Suprapubic skin (tissue), 4 donors: ENCODE data around the gene HS6ST1. TPM values are rescaled to one million over a fixed set of nuclear protein-coding genes. Genes with fewer than 3 reads are reported as not detected.
A peak's percentile ranks its signal among the peaks of the same experiment; 100 is the strongest.
"Not testable (repeated sequence)": the region's sequence is repeated elsewhere in the genome, so short reads cannot be mapped to it uniquely, and the experiment has no call there.

ENCODE experiments used
- DNase-seq, 2 donors: peaks; one replicate each; pipeline ENCODE4 v3.0.0-alpha.2; 2019; ENCODE audit warnings: low spot score in 2 of 2
- H3K27ac ChIP-seq: fragments of 200-600 bp; sonication (generic); one replicate; pipeline ENCODE4 v1.5.1; 2019
- H3K27me3 ChIP-seq: fragments of 200-600 bp; sonication (generic); one replicate; pipeline ENCODE4 v1.5.1; 2019
- H3K36me3 ChIP-seq: fragments of 200-600 bp; sonication (generic); one replicate; pipeline ENCODE4 v1.5.1; 2019
- H3K4me1 ChIP-seq: fragments of 200-600 bp; sonication (generic); one replicate; pipeline ENCODE4 v1.5.1; 2019
- H3K4me3 ChIP-seq: fragments of 200-600 bp; sonication (generic); one replicate; pipeline ENCODE4 v1.5.1; 2019; ENCODE audit warnings: mild to moderate bottlenecking
- H3K9me3 ChIP-seq: fragments of 200-600 bp; sonication (generic); one replicate; pipeline ENCODE4 v1.5.1; 2019
- CTCF ChIP-seq, 2 donors: fragments of 200-600 bp in 1 of 2; fragments of 450-650 bp in 1 of 2; sonication (generic) in 1 of 2; IDR thresholded peaks; one replicate each; pipeline ENCODE4 v1.5.1; 2016 to 2019; ENCODE audit warnings: antibody characterized with exemption in 2 of 2, mild to moderate bottlenecking in 1 of 2, moderate library complexity in 1 of 2
- EP300 ChIP-seq: sonication (generic); formaldehyde crosslinking; IDR thresholded peaks from one replicate; pipeline ENCODE4 v1.6.1; 2017; ENCODE audit warnings: antibody characterized with exemption
- POLR2A ChIP-seq, 2 donors: fragments of 450-650 bp; IDR thresholded peaks; one replicate each; pipeline ENCODE4 v1.6.1; 2017; ENCODE audit warnings: antibody characterized with exemption in 2 of 2, mild to moderate bottlenecking in 2 of 2, moderate library complexity in 2 of 2
- POLR2AphosphoS5 ChIP-seq, 3 donors: sonication (generic); formaldehyde crosslinking; IDR thresholded peaks; one replicate each; pipeline ENCODE4 v1.6.1; 2017; ENCODE audit warnings: antibody characterized with exemption in 3 of 3
- WGBS: methylation state at CpG from one replicate; pipeline ENCODE4 v1.1.5; 2018; 5-methylcytosine and 5-hydroxymethylcytosine counted together
- total RNA-seq, 4 donors: library from RNA; depleted of rRNA; stranded (reverse); fragments of >200 nt; gene quantifications; one replicate each; pipeline ENCODE4 v1.1.0, GENCODE V29; 2016

HS6ST1 gene
- total RNA-seq, 4 donors from 2014 or later = 55.7 to 75.0 (median 67.3) TPM

- Histone ChIP-seq H3K27ac (no peak overlapping the region), H3K9me3 (no peaks in the 10 kb centered on the region), H3K27me3 (no peaks in the 10 kb centered on the region), H3K4me1 (peaks cover 12% of the 10 kb centered on the region), H3K36me3 (no peaks in the 10 kb centered on the region), H3K4me3 (no peak overlapping the region)
- 91% methylated on average over 5 of the region's 5 CpGs for WGBS
- peak in 1 of 2 donors; percentile 24 for DNase-seq
- TF ChIP-seq POLR2AphosphoS5 (IDR thresholded peaks at IDR 0.05) = no peak
- no peak for TF ChIP-seq POLR2A (IDR thresholded peaks at IDR 0.05)
- TF ChIP-seq CTCF (IDR thresholded peaks at IDR 0.05) = no peak
Observed at GRCh38 chr2:128259585-128259984, 59.1 kb downstream of the HS6ST1 start.

GRCh38 chr2:128258218-128258617 is 60.5 kb downstream of the HS6ST1 start:
- TF ChIP-seq CTCF (IDR thresholded peaks at IDR 0.05) = no peak
- no peak for TF ChIP-seq EP300
- TF ChIP-seq POLR2A (IDR thresholded peaks at IDR 0.05) = no peak
- H3K27ac ChIP-seq = no peak overlapping the region
- H3K4me3 ChIP-seq = no peak overlapping the region
- H3K4me1 ChIP-seq = peaks cover 12% of the 10 kb centered on the region
- WGBS = 74% methylated on average over 6 of the region's 6 CpGs
- no peaks in the 10 kb centered on the region for H3K27me3 ChIP-seq
- H3K36me3 ChIP-seq = no peaks in the 10 kb centered on the region
- peak in 1 of 2 donors; percentile 72 for DNase-seq
- no peaks in the 10 kb centered on the region for H3K9me3 ChIP-seq

- H3K27me3 ChIP-seq = no peaks in the 10 kb centered on the region
- H3K4me3 ChIP-seq = no peak overlapping the region
- TF ChIP-seq POLR2AphosphoS5 (IDR thresholded peaks at IDR 0.05) (no peak), EP300 (no peak), POLR2A (IDR thresholded peaks at IDR 0.05) (no peak), CTCF (IDR thresholded peaks at IDR 0.05) (no peak)
- no peaks in the 10 kb centered on the region for H3K36me3 ChIP-seq
- H3K27ac ChIP-seq = no peak overlapping the region
- DNase-seq = peak in 1 of 2 donors; percentile 62
- 88% methylated on average over 6 of the region's 6 CpGs for WGBS
- H3K4me1 ChIP-seq = no peaks in the 10 kb centered on the region
- H3K9me3 ChIP-seq = no peaks in the 10 kb centered on the region
Observed at GRCh38 chr2:128252501-128252900, 66.2 kb downstream of the HS6ST1 start.

GRCh38 chr2:128252086-128252485 is 66.6 kb downstream of the HS6ST1 start:
- H3K27ac ChIP-seq, H3K4me1 ChIP-seq, H3K27me3 ChIP-seq, H3K36me3 ChIP-seq, H3K9me3 ChIP-seq, H3K4me3 ChIP-seq: not testable (repeated sequence)
- DNase-seq = peak in 1 of 2 donors; percentile 28
- WGBS = 92% methylated on average over 6 of the region's 6 CpGs

- peak in 1 of 2 donors; percentile 38 for DNase-seq
- no peaks in the 10 kb centered on the region for H3K27me3 ChIP-seq
- no peaks in the 10 kb centered on the region for H3K4me1 ChIP-seq
- H3K4me3 ChIP-seq = no peak overlapping the region
- H3K9me3 ChIP-seq = no peaks in the 10 kb centered on the region
- WGBS = 87% methylated on average over 7 of the region's 8 CpGs
- H3K27ac ChIP-seq = no peak overlapping the region
- H3K36me3 ChIP-seq = no peaks in the 10 kb centered on the region
- TF ChIP-seq EP300 (no peak), CTCF (IDR thresholded peaks at IDR 0.05) (no peak), POLR2A (IDR thresholded peaks at IDR 0.05) (no peak)
Observed at GRCh38 chr2:128250229-128251025, 68.2 kb downstream of the HS6ST1 start.

GRCh38 chr2:128249555-128249954 is 69.1 kb downstream of the HS6ST1 start:
- Histone ChIP-seq H3K36me3 (no peaks in the 10 kb centered on the region), H3K27ac (no peak overlapping the region), H3K4me3 (no peak overlapping the region), H3K4me1 (no peaks in the 10 kb centered on the region), H3K27me3 (no peaks in the 10 kb centered on the region), H3K9me3 (no peaks in the 10 kb centered on the region)
- 91% methylated on average over 2 of the region's 2 CpGs for WGBS
- TF ChIP-seq POLR2AphosphoS5 (IDR thresholded peaks at IDR 0.05) = no peak
- no peak for TF ChIP-seq POLR2A (IDR thresholded peaks at IDR 0.05)
- TF ChIP-seq EP300 = no peak
- TF ChIP-seq CTCF (IDR thresholded peaks at IDR 0.05) = no peak
- peak in 1 of 2 donors; percentile 24 for DNase-seq
